HepG2 (cell line): ENCODE results near the gene CYP26A1. TPM values are rescaled to one million over a fixed set of nuclear protein-coding genes. Genes with fewer than 3 reads are reported as not detected.

ENCODE experiments used
- ATAC-seq: fragments of 200-7000 bp; cut with Tn5 transposase; 3 replicates; pipeline ENCODE4 v1.9.1; 2020; ENCODE audit warnings: mild to moderate bottlenecking, moderate library complexity
- BruUV-seq: library from RNA; stranded (reverse); fragments of 400-500 nt; replicated peaks from 2 replicates; lab custom pipeline; 2021; lab: Mats Ljungman, UMichigan
- CTCF ChIA-PET: fragments of 300-600 bp; formaldehyde crosslinking; extraction: SDS; loops from one replicate; lab custom pipeline; 2021; ENCODE audit warnings: low total read pairs, inconsistent platforms, low intra/inter-chr PET ratio; lab: Yijun Ruan, JAX
- POLR2A ChIA-PET: fragments of 350-600 bp; sonication (Branson Sonifier 250); formaldehyde crosslinking; loops from one replicate; lab custom pipeline; 2020; ENCODE audit warnings: antibody characterized with exemption, inconsistent platforms; lab: Yijun Ruan, JAX
- DNase-seq: peaks from one replicate; pipeline ENCODE4 v3.0.0-alpha.2; 2015; ENCODE audit warnings: low spot score
- FAIRE-seq: peaks from 3 replicates; lab custom pipeline; 2011; peaks lifted over from hg19 to GRCh38; lab: Jason Lieb, UNC
- H2AFZ ChIP-seq: one replicate; pipeline ENCODE4 v1.6.1; 2011; ENCODE audit warnings: low read length, inconsistent platforms
- H3K27ac ChIP-seq: fragments of 300-600 bp; 3 replicates; pipeline ENCODE4 v1.8.0; 2011; ENCODE audit warnings: mixed run types, mild to moderate bottlenecking, mixed read lengths, low read length, inconsistent platforms; ENCODE audit not compliant: insufficient read depth; ENCODE audit errors: extremely low read length
- H3K27me3 ChIP-seq, 2 experiments: fragments of 200-600 bp in 1 of 2; 2 replicates in 1 of 2; 3 replicates in 1 of 2; pipeline versions ENCODE4 v1.6.0 to v1.8.0; 2011; ENCODE audit warnings: low read length in 2 of 2, mild to moderate bottlenecking in 2 of 2, moderate library complexity in 2 of 2, inconsistent platforms in 1 of 2; ENCODE audit not compliant: insufficient read depth in 2 of 2, control insufficient read depth in 1 of 2
- H3K36me3 ChIP-seq, 2 experiments: fragments of 200-600 bp in 1 of 2; replicated peaks in 1 of 2; 2 replicates in 1 of 2; 3 replicates in 1 of 2; pipeline versions ENCODE4 v1.5.1 to v1.8.0; 2011; ENCODE audit warnings: low read length in 2 of 2, inconsistent platforms in 1 of 2; ENCODE audit not compliant: insufficient read depth in 2 of 2, control insufficient read depth in 1 of 2
- H3K4me1 ChIP-seq: 2 replicates; pipeline ENCODE4 v1.5.1; 2012; ENCODE audit warnings: low read length, inconsistent platforms; ENCODE audit not compliant: insufficient read depth
- H3K4me2 ChIP-seq: 2 replicates; pipeline ENCODE4 v1.6.0; 2011; ENCODE audit warnings: low read depth, low read length, inconsistent platforms
- H3K4me3 ChIP-seq, 3 experiments: fragments of 200-600 bp in 1 of 3; sonication (generic), shearing (Covaris generic) in 1 of 3; replicated peaks in 1 of 3; 2 replicates each; pipeline ENCODE4 v1.5.1; 2011 to 2016; ENCODE audit warnings: low read length in 3 of 3, inconsistent platforms in 2 of 3, low read depth in 2 of 3, mild to moderate bottlenecking in 2 of 3, control low read depth in 1 of 3, mixed read lengths in 1 of 3; ENCODE audit not compliant: insufficient read depth in 1 of 3
- H3K79me2 ChIP-seq: one replicate; pipeline ENCODE4 v1.6.1; 2011; ENCODE audit warnings: low read length, inconsistent platforms; ENCODE audit not compliant: insufficient read depth
- H3K9ac ChIP-seq: 2 replicates; pipeline ENCODE4 v1.6.0; 2011; ENCODE audit warnings: mild to moderate bottlenecking, low read depth, low read length, inconsistent platforms; ENCODE audit not compliant: insufficient read depth
- H3K9me3 ChIP-seq: 2 replicates; pipeline ENCODE4 v1.5.1; 2012; ENCODE audit warnings: mild to moderate bottlenecking, low read length
- H4K20me1 ChIP-seq: 2 replicates; pipeline ENCODE4 v1.6.0; 2011; ENCODE audit warnings: inconsistent platforms, mild to moderate bottlenecking, low read length, moderate library complexity; ENCODE audit not compliant: insufficient read depth
- GFI1 ChIP-seq: sonication (generic); formaldehyde crosslinking; IDR thresholded peaks from 2 replicates; pipeline ENCODE4 v1.5.0; 2020; ENCODE audit warnings: missing genetic modification reagents, mild to moderate bottlenecking, borderline replicate concordance
- IRX3 ChIP-seq: sonication (generic); formaldehyde crosslinking; IDR thresholded peaks from 2 replicates; pipeline ENCODE4 v1.8.1; 2023; ENCODE audit warnings: mild to moderate bottlenecking, low read depth, missing genetic modification reagents, borderline replicate concordance
- NCOR1 ChIP-seq: fragments of 200-600 bp; sonication (generic); IDR thresholded peaks from 2 replicates; pipeline ENCODE4 v1.7.0; 2017; ENCODE audit warnings: antibody characterized with exemption, low read length, borderline replicate concordance
- NFE2L1 ChIP-seq: sonication (generic); formaldehyde crosslinking; IDR thresholded peaks from 2 replicates; pipeline ENCODE4 v1.4.0; 2020; ENCODE audit warnings: missing genetic modification reagents, mild to moderate bottlenecking, borderline replicate concordance
- TAF1 ChIP-seq: sonication (generic); formaldehyde crosslinking; IDR thresholded peaks from 2 replicates; pipeline ENCODE4 v1.4.0; 2020; ENCODE audit warnings: missing genetic modification reagents
- ZNF136 ChIP-seq: sonication (generic); formaldehyde crosslinking; IDR thresholded peaks from 2 replicates; pipeline ENCODE4 v1.8.1; 2022; ENCODE audit warnings: low read depth, mild to moderate bottlenecking, moderate library complexity, missing genetic modification reagents
- ZNF350 ChIP-seq: sonication (generic); formaldehyde crosslinking; IDR thresholded peaks from 2 replicates; pipeline ENCODE4 v1.4.0; 2020; ENCODE audit warnings: mild to moderate bottlenecking, low read depth, missing genetic modification reagents, borderline replicate concordance
- ZNF460 ChIP-seq: sonication (generic); formaldehyde crosslinking; IDR thresholded peaks from 2 replicates; pipeline ENCODE4 v1.5.1; 2020; ENCODE audit warnings: missing genetic modification reagents, mild to moderate bottlenecking, borderline replicate concordance
- ZNF569 ChIP-seq: sonication (generic); formaldehyde crosslinking; IDR thresholded peaks from 2 replicates; pipeline ENCODE4 v1.5.0; 2020; ENCODE audit warnings: mild to moderate bottlenecking, missing genetic modification reagents, moderate library complexity, borderline replicate concordance
- ZNF605 ChIP-seq: sonication (generic); formaldehyde crosslinking; IDR thresholded peaks from 2 replicates; pipeline ENCODE4 v1.8.0; 2022; ENCODE audit warnings: mild to moderate bottlenecking, missing genetic modification reagents
- ZNF776 ChIP-seq: sonication (generic); formaldehyde crosslinking; IDR thresholded peaks from 2 replicates; pipeline ENCODE4 v1.4.0; 2020; ENCODE audit warnings: mild to moderate bottlenecking, missing genetic modification reagents
- WGBS: methylation state at CpG from one replicate; pipeline ENCODE4 v1.1.6; 2017; ENCODE audit warnings: low lambda C conversion rate; 5-methylcytosine and 5-hydroxymethylcytosine counted together
- in situ Hi-C: cut with HindIII; loops from 2 replicates; pipeline ENCODE4 v1.10.0; 2017; ENCODE audit warnings: low pct_unique_long_range_greater_than_20kb; ENCODE audit not compliant: extremely low pct_ligation_motif_present
- intact Hi-C: fragments of 100-400 bp; cut with micrococcal nuclease; formaldehyde crosslinking; loops from one replicate; pipeline ENCODE4 v1.10.0; 2022; ENCODE audit not compliant: unreplicated experiment
- polyA plus RNA-seq, 8 experiments: library from polyadenylated mRNA; depleted of rRNA in 3 of 8; stranded (reverse) in 7 of 8; unstranded in 1 of 8; fragments of >200 nt; fragmentation: Illumina TruSeq in 4 of 8; extraction: Trizol in 4 of 8; gene quantifications; 2 replicates each; pipeline versions ENCODE4 v1.2.1 to v1.2.3, GENCODE V29; 2011 to 2016; ENCODE audit warnings: low read depth in 4 of 8, missing spikeins in 1 of 8, mixed read lengths in 1 of 8; ENCODE audit not compliant: insufficient read depth in 1 of 8
- total RNA-seq, 5 experiments: library from RNA; depleted of rRNA; stranded (reverse); fragments of >200 nt; fragmentation: Illumina TruSeq; extraction: Trizol; gene quantifications; 2 replicates each; pipeline ENCODE4 v1.2.3, GENCODE V29; 2016; ENCODE audit warnings: low read depth in 1 of 5
- TF ChIP-seq, protein P1 (sequence below): sonication (generic); formaldehyde crosslinking; conservative IDR thresholded peaks from 2 replicates; pipeline ENCODE4 v1.4.0; 2020; ENCODE audit warnings: missing genetic modification reagents
- TF ChIP-seq, protein P2 (sequence below): sonication (generic); formaldehyde crosslinking; IDR thresholded peaks from 2 replicates; pipeline ENCODE4 v1.5.1; 2020; ENCODE audit warnings: mild to moderate bottlenecking, missing genetic modification reagents, borderline replicate concordance
- TF ChIP-seq, protein P3 (sequence below): fragments of 450-650 bp; IDR thresholded peaks from 2 replicates; pipeline ENCODE4 v1.6.1; 2016
- TF ChIP-seq, protein P4 (sequence below): sonication (generic); formaldehyde crosslinking; IDR thresholded peaks from 2 replicates; pipeline ENCODE4 v1.5.0; 2020; ENCODE audit warnings: missing genetic modification reagents
- TF ChIP-seq, protein P5 (sequence below): IDR thresholded peaks from 2 replicates; pipeline ENCODE4 v1.6.1; 2016; ENCODE audit warnings: low read depth

The CYP26A1 gene
- total and polyA plus RNA-seq, 2 of the 13 experiments (the other 11 are each of a cell fraction or from before 2014, with no cell fraction given): 0.15 TPM; not detected in 1

DNA sequence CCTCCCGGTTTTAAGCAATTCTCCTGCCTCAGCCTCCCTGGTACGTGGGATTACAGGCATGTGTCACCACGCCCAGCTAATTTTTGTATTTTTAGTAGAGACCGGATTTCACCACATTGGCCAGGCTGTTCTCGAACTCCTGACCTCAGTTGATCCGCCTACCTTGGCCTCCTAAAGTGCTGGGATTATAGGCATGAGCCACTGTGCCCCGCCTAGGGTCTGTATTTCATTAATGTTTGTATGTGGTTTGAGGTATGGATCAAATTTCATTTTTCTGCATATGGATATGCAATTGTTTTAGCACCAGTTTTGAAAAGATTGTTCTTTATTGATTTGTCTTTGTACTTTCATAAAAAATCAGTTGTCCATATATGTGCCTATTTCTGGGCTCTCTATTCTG, 26.0 kb downstream of the CYP26A1 start:
- H3K27me3 ChIP-seq: no peaks in the 10 kb centered on the region; a peak in 1 of 5 replicates

More for the DNA sequence above, 26.0 kb downstream of the CYP26A1 start:
- H3K9ac ChIP-seq: no peak overlapping the region
- POLR2A ChIA-PET: no interaction called here
- H3K9me3 ChIP-seq: no peaks in the 10 kb centered on the region
- H4K20me1 ChIP-seq: no peaks in the 10 kb centered on the region
- 14% methylated on average over 7 of the region's 7 CpGs for WGBS
- no peak for ATAC-seq
- no peaks in the 10 kb centered on the region for H3K79me2 ChIP-seq
- BruUV-seq: no TSS peak
- no peak overlapping the region for H3K27ac ChIP-seq
- no peak for DNase-seq
- H2AFZ ChIP-seq: no peak overlapping the region
- intact Hi-C loops (no loop called here), in situ Hi-C loops (no loop called here)
- H3K4me2 ChIP-seq: no peak overlapping the region
- no peaks in the 10 kb centered on the region for H3K36me3 ChIP-seq
- FAIRE-seq: no peak
- no peaks in the 10 kb centered on the region for H3K4me1 ChIP-seq
- TF ChIP-seq NCOR1: no peak
- no peak for TF ChIP-seq TAF1 (CRISPR knock-in tag)
- no peak for TF ChIP-seq IRX3 (CRISPR knock-in tag)
- no peak for TF ChIP-seq ZNF569 (CRISPR knock-in tag)
- TF ChIP-seq, protein P1, sequence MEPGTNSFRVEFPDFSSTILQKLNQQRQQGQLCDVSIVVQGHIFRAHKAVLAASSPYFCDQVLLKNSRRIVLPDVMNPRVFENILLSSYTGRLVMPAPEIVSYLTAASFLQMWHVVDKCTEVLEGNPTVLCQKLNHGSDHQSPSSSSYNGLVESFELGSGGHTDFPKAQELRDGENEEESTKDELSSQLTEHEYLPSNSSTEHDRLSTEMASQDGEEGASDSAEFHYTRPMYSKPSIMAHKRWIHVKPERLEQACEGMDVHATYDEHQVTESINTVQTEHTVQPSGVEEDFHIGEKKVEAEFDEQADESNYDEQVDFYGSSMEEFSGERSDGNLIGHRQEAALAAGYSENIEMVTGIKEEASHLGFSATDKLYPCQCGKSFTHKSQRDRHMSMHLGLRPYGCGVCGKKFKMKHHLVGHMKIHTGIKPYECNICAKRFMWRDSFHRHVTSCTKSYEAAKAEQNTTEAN: no peak
- no peak for TF ChIP-seq ZNF136
- no peak for TF ChIP-seq NFE2L1 (CRISPR knock-in tag)
- TF ChIP-seq, protein P2, sequence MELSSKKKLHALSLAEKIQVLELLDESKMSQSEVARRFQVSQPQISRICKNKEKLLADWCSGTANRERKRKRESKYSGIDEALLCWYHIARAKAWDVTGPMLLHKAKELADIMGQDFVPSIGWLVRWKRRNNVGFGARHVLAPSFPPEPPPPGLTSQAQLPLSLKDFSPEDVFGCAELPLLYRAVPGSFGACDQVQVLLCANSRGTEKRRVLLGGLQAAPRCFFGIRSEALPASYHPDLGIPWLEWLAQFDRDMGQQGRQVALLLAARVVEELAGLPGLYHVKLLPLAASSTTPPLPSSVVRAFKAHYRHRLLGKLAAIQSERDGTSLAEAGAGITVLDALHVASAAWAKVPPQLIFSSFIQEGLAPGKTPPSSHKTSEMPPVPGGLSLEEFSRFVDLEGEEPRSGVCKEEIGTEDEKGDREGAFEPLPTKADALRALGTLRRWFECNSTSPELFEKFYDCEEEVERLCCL (CRISPR knock-in tag): no peak
- TF ChIP-seq ZNF460 (CRISPR knock-in tag): no peak
- TF ChIP-seq, protein P3, sequence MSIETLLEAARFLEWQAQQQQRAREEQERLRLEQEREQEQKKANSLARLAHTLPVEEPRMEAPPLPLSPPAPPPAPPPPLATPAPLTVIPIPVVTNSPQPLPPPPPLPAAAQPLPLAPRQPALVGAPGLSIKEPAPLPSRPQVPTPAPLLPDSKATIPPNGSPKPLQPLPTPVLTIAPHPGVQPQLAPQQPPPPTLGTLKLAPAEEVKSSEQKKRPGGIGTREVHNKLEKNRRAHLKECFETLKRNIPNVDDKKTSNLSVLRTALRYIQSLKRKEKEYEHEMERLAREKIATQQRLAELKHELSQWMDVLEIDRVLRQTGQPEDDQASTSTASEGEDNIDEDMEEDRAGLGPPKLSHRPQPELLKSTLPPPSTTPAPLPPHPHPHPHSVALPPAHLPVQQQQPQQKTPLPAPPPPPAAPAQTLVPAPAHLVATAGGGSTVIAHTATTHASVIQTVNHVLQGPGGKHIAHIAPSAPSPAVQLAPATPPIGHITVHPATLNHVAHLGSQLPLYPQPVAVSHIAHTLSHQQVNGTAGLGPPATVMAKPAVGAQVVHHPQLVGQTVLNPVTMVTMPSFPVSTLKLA: no peak
- no peak for TF ChIP-seq ZNF605 (CRISPR knock-in tag)
- TF ChIP-seq ZNF350: no peak
- TF ChIP-seq GFI1 (CRISPR knock-in tag): no peak
- TF ChIP-seq, protein P4, sequence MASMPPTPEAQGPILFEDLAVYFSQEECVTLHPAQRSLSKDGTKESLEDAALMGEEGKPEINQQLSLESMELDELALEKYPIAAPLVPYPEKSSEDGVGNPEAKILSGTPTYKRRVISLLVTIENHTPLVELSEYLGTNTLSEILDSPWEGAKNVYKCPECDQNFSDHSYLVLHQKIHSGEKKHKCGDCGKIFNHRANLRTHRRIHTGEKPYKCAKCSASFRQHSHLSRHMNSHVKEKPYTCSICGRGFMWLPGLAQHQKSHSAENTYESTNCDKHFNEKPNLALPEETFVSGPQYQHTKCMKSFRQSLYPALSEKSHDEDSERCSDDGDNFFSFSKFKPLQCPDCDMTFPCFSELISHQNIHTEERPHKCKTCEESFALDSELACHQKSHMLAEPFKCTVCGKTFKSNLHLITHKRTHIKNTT (CRISPR knock-in tag): no peak
- TF ChIP-seq, protein P5, sequence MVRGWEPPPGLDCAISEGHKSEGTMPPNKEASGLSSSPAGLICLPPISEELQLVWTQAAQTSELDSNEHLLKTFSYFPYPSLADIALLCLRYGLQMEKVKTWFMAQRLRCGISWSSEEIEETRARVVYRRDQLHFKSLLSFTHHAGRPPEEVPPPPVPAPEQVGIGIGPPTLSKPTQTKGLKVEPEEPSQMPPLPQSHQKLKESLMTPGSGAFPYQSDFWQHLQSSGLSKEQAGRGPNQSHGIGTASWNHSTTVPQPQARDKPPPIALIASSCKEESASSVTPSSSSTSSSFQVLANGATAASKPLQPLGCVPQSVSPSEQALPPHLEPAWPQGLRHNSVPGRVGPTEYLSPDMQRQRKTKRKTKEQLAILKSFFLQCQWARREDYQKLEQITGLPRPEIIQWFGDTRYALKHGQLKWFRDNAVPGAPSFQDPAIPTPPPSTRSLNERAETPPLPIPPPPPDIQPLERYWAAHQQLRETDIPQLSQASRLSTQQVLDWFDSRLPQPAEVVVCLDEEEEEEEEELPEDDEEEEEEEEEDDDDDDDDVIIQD: no peak
- no peak for TF ChIP-seq ZNF776
- H3K4me3 ChIP-seq: no peak overlapping the region
- CTCF ChIA-PET: no interaction called here
